GM15510 (cell line): ENCODE measurements around the gene NLGN1.

ENCODE experiments used
- POLR2A ChIP-seq: IDR thresholded peaks from 3 replicates; pipeline ENCODE4 v1.6.1; 2011; ENCODE audit warnings: borderline replicate concordance; ENCODE audit not compliant: insufficient read length; ENCODE audit errors: extremely low read depth

The NLGN1 gene

GRCh38 chr3:173897631-173898030 lies 500.1 kb downstream of the NLGN1 start:
- TF ChIP-seq POLR2A = no peak

- TF ChIP-seq POLR2A = no peak
These were observed 504.1 kb downstream of the NLGN1 start for GRCh38 chr3:173901649-173902048.

GRCh38 chr3:173902401-173902800 lies 504.9 kb downstream of the NLGN1 start:
- no peak for TF ChIP-seq POLR2A

GRCh38 chr3:173902871-173903270 lies 505.3 kb downstream of the NLGN1 start:
- TF ChIP-seq POLR2A = no peak

- no peak for TF ChIP-seq POLR2A
These were observed 507.8 kb downstream of the NLGN1 start for GRCh38 chr3:173905381-173905780.

- no peak for TF ChIP-seq POLR2A
These were observed 513.9 kb downstream of the NLGN1 start for GRCh38 chr3:173911446-173911845.

GRCh38 chr3:173912126-173912525 lies 514.6 kb downstream of the NLGN1 start:
- no peak for TF ChIP-seq POLR2A

GRCh38 chr3:173913397-173913796 lies 515.9 kb downstream of the NLGN1 start:
- no peak for TF ChIP-seq POLR2A

- no peak for TF ChIP-seq POLR2A
These were observed 516.5 kb downstream of the NLGN1 start for GRCh38 chr3:173913974-173914421.

GRCh38 chr3:173916799-173917198 lies 519.3 kb downstream of the NLGN1 start:
- no peak for TF ChIP-seq POLR2A

- no peak for TF ChIP-seq POLR2A
These were observed 522.8 kb downstream of the NLGN1 start for GRCh38 chr3:173920386-173920785.

- TF ChIP-seq POLR2A = no peak
These were observed 524.2 kb downstream of the NLGN1 start for GRCh38 chr3:173921732-173922131.

GRCh38 chr3:173923204-173923603 lies 525.7 kb downstream of the NLGN1 start:
- TF ChIP-seq POLR2A = no peak

GRCh38 chr3:173930251-173930650 lies 532.7 kb downstream of the NLGN1 start:
- no peak for TF ChIP-seq POLR2A

GRCh38 chr3:173932624-173933023 lies 535.1 kb downstream of the NLGN1 start:
- TF ChIP-seq POLR2A = no peak

GRCh38 chr3:173933113-173933512 lies 535.6 kb downstream of the NLGN1 start:
- TF ChIP-seq POLR2A = no peak

- no peak for TF ChIP-seq POLR2A
These were observed 538.8 kb downstream of the NLGN1 start for GRCh38 chr3:173936316-173936715.
